IMR-90 (cell line): Measurements from ENCODE around the gene PALM3. TPM values are rescaled to one million over a fixed set of nuclear protein-coding genes. Genes with fewer than 3 reads are reported as not detected.

ENCODE experiments used
- ATAC-seq: fragments of 200-7000 bp; cut with Tn5 transposase; 2 replicates; pipeline ENCODE4 v1.9.1; 2020; ENCODE audit warnings: low read depth, mild to moderate bottlenecking, moderate library complexity
- BruUV-seq: library from RNA; stranded (reverse); fragments of 400-500 nt; replicated peaks from 2 replicates; lab custom pipeline; 2021; lab: Mats Ljungman, UMichigan
- CTCF ChIA-PET: fragments of 300-600 bp; formaldehyde crosslinking; extraction: SDS; loops from one replicate; lab custom pipeline; 2021; ENCODE audit warnings: antibody characterized with exemption; lab: Yijun Ruan, JAX
- POLR2A ChIA-PET: fragments of 300-600 bp; sonication (Branson Sonifier 250); formaldehyde crosslinking; loops from one replicate; lab custom pipeline; 2022; ENCODE audit warnings: antibody characterized with exemption; ENCODE audit not compliant: unreplicated experiment; lab: Charles Lee
- DNase-seq: peaks from one replicate; pipeline ENCODE4 v3.0.0; 2013
- H2AFZ ChIP-seq: replicated peaks from 2 replicates; pipeline ENCODE3; 2013; ENCODE audit warnings: low read length, mild to moderate bottlenecking; ENCODE audit not compliant: poor library complexity
- H2AK5ac ChIP-seq: 2 replicates; pipeline ENCODE4 v1.6.1; 2013; ENCODE audit warnings: low read depth, low read length, inconsistent platforms
- H2AK9ac ChIP-seq: replicated peaks from 2 replicates; pipeline ENCODE3; 2013; ENCODE audit warnings: mild to moderate bottlenecking, low read depth, low read length, moderate library complexity; ENCODE audit not compliant: poor library complexity
- H2BK120ac ChIP-seq: 2 replicates; pipeline ENCODE4 v1.6.1; 2013; ENCODE audit warnings: low read depth, low read length, inconsistent platforms
- H2BK15ac ChIP-seq: 3 replicates; pipeline ENCODE4 v1.6.1; 2013; ENCODE audit warnings: low read depth, low read length, inconsistent platforms
- H2BK20ac ChIP-seq: 2 replicates; pipeline ENCODE4 v1.6.1; 2013; ENCODE audit warnings: low read depth, mild to moderate bottlenecking, inconsistent platforms, low read length, moderate library complexity
- H2BK5ac ChIP-seq: 2 replicates; pipeline ENCODE4 v1.6.1; 2013; ENCODE audit warnings: mild to moderate bottlenecking, low read depth, low read length, inconsistent platforms; ENCODE audit not compliant: poor library complexity, severe bottlenecking
- H3K14ac ChIP-seq: replicated peaks from 2 replicates; pipeline ENCODE4 v1.6.1; 2013; ENCODE audit warnings: low read depth, low read length, inconsistent platforms
- H3K18ac ChIP-seq: 2 replicates; pipeline ENCODE4 v1.6.1; 2013; ENCODE audit warnings: low read depth, low read length, control low read depth
- H3K23ac ChIP-seq: 2 replicates; pipeline ENCODE4 v1.6.1; 2013; ENCODE audit warnings: low read depth, low read length, inconsistent platforms
- H3K27ac ChIP-seq: 2 replicates; pipeline ENCODE4 v1.5.1; 2013; ENCODE audit warnings: mild to moderate bottlenecking, control low read depth, low read length; ENCODE audit not compliant: insufficient read depth
- H3K27me3 ChIP-seq: 2 replicates; pipeline ENCODE4 v1.6.1; 2013; ENCODE audit warnings: low read length; ENCODE audit not compliant: control insufficient read depth, insufficient read depth
- H3K36me3 ChIP-seq: 2 replicates; pipeline ENCODE4 v1.6.1; 2013; ENCODE audit warnings: low read length, mixed read lengths; ENCODE audit not compliant: control insufficient read depth, insufficient read depth
- H3K4ac ChIP-seq: 2 replicates; pipeline ENCODE4 v1.6.1; 2013; ENCODE audit warnings: low read depth, low read length, inconsistent platforms
- H3K4me1 ChIP-seq: 2 replicates; pipeline ENCODE4 v1.6.1; 2013; ENCODE audit warnings: low read length, mixed read lengths; ENCODE audit not compliant: control insufficient read depth, insufficient read depth
- H3K4me2 ChIP-seq: 2 replicates; pipeline ENCODE4 v1.6.1; 2013; ENCODE audit warnings: low read depth, mild to moderate bottlenecking, control low read depth, low read length, moderate library complexity
- H3K4me3 ChIP-seq: 2 replicates; pipeline ENCODE4 v1.5.1; 2013; ENCODE audit warnings: low read depth, mild to moderate bottlenecking, control low read depth, low read length, moderate library complexity; ENCODE audit not compliant: insufficient read depth
- H3K56ac ChIP-seq: 2 replicates; pipeline ENCODE4 v1.6.1; 2013; ENCODE audit warnings: low read length, inconsistent platforms; ENCODE audit not compliant: insufficient read depth; ENCODE audit errors: extremely low read depth
- H3K79me1 ChIP-seq, 2 experiments: 2 replicates each; pipeline ENCODE4 v1.6.1; 2013; ENCODE audit warnings: low read length in 2 of 2, inconsistent platforms in 1 of 2, low read depth in 1 of 2
- H3K9ac ChIP-seq: 2 replicates; pipeline ENCODE4 v1.6.1; 2013; ENCODE audit warnings: low read depth, low read length, control low read depth
- H3K9me1 ChIP-seq: 2 replicates; pipeline ENCODE4 v1.6.1; 2013; ENCODE audit warnings: low read length, inconsistent platforms; ENCODE audit not compliant: insufficient read depth
- H3K9me3 ChIP-seq: 2 replicates; pipeline ENCODE4 v1.6.1; 2013; ENCODE audit warnings: low read length; ENCODE audit not compliant: control insufficient read depth, insufficient read depth
- H4K20me1 ChIP-seq: 2 replicates; pipeline ENCODE4 v1.6.1; 2013; ENCODE audit warnings: low read length, inconsistent platforms; ENCODE audit not compliant: insufficient read depth
- H4K5ac ChIP-seq: 2 replicates; pipeline ENCODE4 v1.6.1; 2013; ENCODE audit warnings: mild to moderate bottlenecking, low read depth, low read length, control low read depth
- H4K8ac ChIP-seq, 2 experiments: 2 replicates each; pipeline ENCODE4 v1.6.1; 2013; ENCODE audit warnings: low read depth in 2 of 2, low read length in 2 of 2, control low read depth in 1 of 2, inconsistent platforms in 1 of 2
- H4K91ac ChIP-seq: 2 replicates; pipeline ENCODE4 v1.6.1; 2013; ENCODE audit warnings: low read depth, low read length, inconsistent platforms; ENCODE audit not compliant: insufficient read depth
- BHLHE40 ChIP-seq: fragments of 150-350 bp; IDR thresholded peaks from 2 replicates; pipeline ENCODE4 v1.6.1; 2016; ENCODE audit warnings: mild to moderate bottlenecking, low read depth, low read length
- CHD1 ChIP-seq: IDR thresholded peaks from 2 replicates; pipeline ENCODE4 v1.6.1; 2012; ENCODE audit warnings: low read depth, low read length, improper control_type of control experiment
- FOS ChIP-seq: fragments of 150-350 bp; IDR thresholded peaks from 2 replicates; pipeline ENCODE4 v1.6.1; 2016; ENCODE audit warnings: low read depth, low read length
- MAZ ChIP-seq: IDR thresholded peaks from 2 replicates; pipeline ENCODE4 v1.6.1; 2012; ENCODE audit warnings: low read depth, mild to moderate bottlenecking, low read length, improper control_type of control experiment, moderate library complexity, borderline replicate concordance
- NFE2L2 ChIP-seq: fragments of 150-350 bp; IDR thresholded peaks from 2 replicates; pipeline ENCODE4 v1.6.1; 2016; ENCODE audit warnings: low read depth, mild to moderate bottlenecking, low read length
- POLR2A ChIP-seq: IDR thresholded peaks from 2 replicates; pipeline ENCODE4 v1.6.1; 2012; ENCODE audit warnings: mild to moderate bottlenecking, low read depth, low read length
- RAD21 ChIP-seq: IDR thresholded peaks from 2 replicates; pipeline ENCODE4 v1.6.1; 2012; ENCODE audit warnings: low read length, improper control_type of control experiment
- RFX5 ChIP-seq: IDR thresholded peaks from 2 replicates; pipeline ENCODE4 v1.8.0; 2012; ENCODE audit warnings: low read depth, mild to moderate bottlenecking, low read length, moderate library complexity
- SMC3 ChIP-seq: fragments of 150-350 bp; IDR thresholded peaks from 2 replicates; pipeline ENCODE4 v1.6.1; 2016; ENCODE audit warnings: low read depth, mild to moderate bottlenecking, antibody characterized with exemption, low read length, moderate library complexity
- WGBS, 2 experiments: methylation state at CpG; one replicate each; pipeline versions ENCODE4 v1.1.5 to v1.1.7; 2013; ENCODE audit warnings: missing lambda C conversion rate in 2 of 2; ENCODE audit not compliant: insufficient read length in 1 of 2; ENCODE audit errors: extremely low coverage in 2 of 2; 5-methylcytosine and 5-hydroxymethylcytosine counted together
- dilution Hi-C: fragments of 300-500 bp; cut with HindIII; formaldehyde crosslinking; loops from one replicate; pipeline ENCODE4 v1.14.3; 2018; ENCODE audit warnings: low sequenced_read_pairs; ENCODE audit not compliant: unreplicated experiment
- in situ Hi-C: fragments of 300-500 bp; cut with MboI; formaldehyde crosslinking; loops from 3 replicates; pipeline ENCODE4 v1.14.3; 2019; ENCODE audit warnings: low sequenced_read_pairs, inconsistent platforms, mixed read lengths
- intact Hi-C: fragments of 100-400 bp; cut with micrococcal nuclease; formaldehyde crosslinking; loops from 2 replicates; pipeline ENCODE4 v1.10.0; 2022
- polyA plus RNA-seq, 3 experiments: library from polyadenylated mRNA; depleted of rRNA; stranded (reverse); fragments of >200 nt; gene quantifications; 2 replicates each; pipeline ENCODE4 v1.2.3, GENCODE V29; 2012; ENCODE audit warnings: low replicate concordance in 1 of 3
- total RNA-seq: library from RNA; depleted of rRNA; stranded (reverse); fragments of >200 nt; gene quantifications from 2 replicates; pipeline ENCODE4 v1.2.3, GENCODE V29; 2012
- TF ChIP-seq, protein P1 (sequence below): fragments of 150-350 bp; IDR thresholded peaks from 2 replicates; pipeline ENCODE4 v1.6.1; 2017; ENCODE audit warnings: mild to moderate bottlenecking, antibody characterized with exemption, low read length, low read depth
- TF ChIP-seq, protein P2 (sequence below): fragments of 150-350 bp; IDR thresholded peaks from 2 replicates; pipeline ENCODE4 v1.6.1; 2016; ENCODE audit warnings: low read depth, mild to moderate bottlenecking, low read length, moderate library complexity, borderline replicate concordance
- TF ChIP-seq, protein P3 (sequence below): conservative IDR thresholded peaks from 2 replicates; pipeline ENCODE4 v1.5.1; 2012; ENCODE audit warnings: mild to moderate bottlenecking, low read depth, low read length, improper control_type of control experiment

Gene PALM3
- total and polyA plus RNA-seq, 2 of the 4 experiments (the other 2 are of a cell fraction) = 0.18 to 0.84 TPM

DNA sequence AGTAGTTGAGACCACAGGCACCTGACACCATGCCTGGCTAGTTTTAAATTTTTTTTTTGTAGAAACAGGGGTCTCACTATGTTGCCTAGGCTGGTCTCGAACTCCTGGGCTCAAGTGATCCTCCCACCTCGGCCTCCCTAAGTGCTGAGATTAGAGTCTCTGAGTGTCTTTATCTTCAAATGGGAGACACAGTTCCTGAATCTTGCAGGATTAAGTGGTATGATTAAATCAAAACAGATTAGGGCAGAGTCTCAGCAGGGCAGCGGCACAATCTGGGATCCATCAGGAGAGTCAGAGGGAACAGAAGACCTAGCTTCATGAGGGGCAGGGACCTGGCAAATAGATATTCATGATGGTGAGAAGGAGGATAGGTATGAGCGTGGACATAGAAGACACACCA is 33.0 kb downstream of the PALM3 start:
- Histone ChIP-seq H3K56ac (no peak overlapping the region), H3K36me3 (no peaks in the 10 kb centered on the region), H4K91ac (no peak overlapping the region), H2BK15ac (no peak overlapping the region), H3K27ac (no peak overlapping the region), H4K8ac (no peak overlapping the region), H3K79me1 (no peaks in the 10 kb centered on the region), H2BK120ac (no peak overlapping the region), H3K9me1 (no peaks in the 10 kb centered on the region), H2AFZ (no peak overlapping the region), H4K5ac (no peak overlapping the region), H3K23ac (no peak overlapping the region), H3K4me3 (no peak overlapping the region), H3K9ac (no peak overlapping the region), H2BK5ac (no peak overlapping the region), H3K4ac (no peak overlapping the region), H3K18ac (no peak overlapping the region), H3K4me1 (no peaks in the 10 kb centered on the region), H3K9me3 (no peaks in the 10 kb centered on the region; the same call in 1 of the 2 replicates), H3K14ac (no peak overlapping the region), H3K4me2 (no peak overlapping the region), H2AK9ac (no peak overlapping the region), H4K20me1 (no peaks in the 10 kb centered on the region), H2BK20ac (no peak overlapping the region), H3K27me3 (peaks cover 30% of the 10 kb centered on the region), H2AK5ac (no peak overlapping the region)
- in situ Hi-C loops (no loop called here), intact Hi-C loops (no loop called here), dilution Hi-C loops (no loop called here)
- ATAC-seq = no peak
- BruUV-seq = no TSS peak
- 81% methylated on average over 2 of the region's 4 CpGs; no CpG with 5 or more reads in 1 of the 2 experiments for WGBS, 2 experiments
- CTCF ChIA-PET = no interaction called here
- POLR2A ChIA-PET = no interaction called here
- no peak for DNase-seq
- no peak for TF ChIP-seq SMC3
- TF ChIP-seq CHD1 = no peak
- TF ChIP-seq NFE2L2 = no peak
- TF ChIP-seq FOS = no peak
- TF ChIP-seq MAZ = no peak
- TF ChIP-seq RAD21 = no peak
- TF ChIP-seq, protein P1, sequence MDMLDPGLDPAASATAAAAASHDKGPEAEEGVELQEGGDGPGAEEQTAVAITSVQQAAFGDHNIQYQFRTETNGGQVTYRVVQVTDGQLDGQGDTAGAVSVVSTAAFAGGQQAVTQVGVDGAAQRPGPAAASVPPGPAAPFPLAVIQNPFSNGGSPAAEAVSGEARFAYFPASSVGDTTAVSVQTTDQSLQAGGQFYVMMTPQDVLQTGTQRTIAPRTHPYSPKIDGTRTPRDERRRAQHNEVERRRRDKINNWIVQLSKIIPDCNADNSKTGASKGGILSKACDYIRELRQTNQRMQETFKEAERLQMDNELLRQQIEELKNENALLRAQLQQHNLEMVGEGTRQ = no peak
- TF ChIP-seq, protein P2, sequence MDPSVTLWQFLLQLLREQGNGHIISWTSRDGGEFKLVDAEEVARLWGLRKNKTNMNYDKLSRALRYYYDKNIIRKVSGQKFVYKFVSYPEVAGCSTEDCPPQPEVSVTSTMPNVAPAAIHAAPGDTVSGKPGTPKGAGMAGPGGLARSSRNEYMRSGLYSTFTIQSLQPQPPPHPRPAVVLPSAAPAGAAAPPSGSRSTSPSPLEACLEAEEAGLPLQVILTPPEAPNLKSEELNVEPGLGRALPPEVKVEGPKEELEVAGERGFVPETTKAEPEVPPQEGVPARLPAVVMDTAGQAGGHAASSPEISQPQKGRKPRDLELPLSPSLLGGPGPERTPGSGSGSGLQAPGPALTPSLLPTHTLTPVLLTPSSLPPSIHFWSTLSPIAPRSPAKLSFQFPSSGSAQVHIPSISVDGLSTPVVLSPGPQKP = no peak
- TF ChIP-seq BHLHE40 = no peak
- TF ChIP-seq RFX5 = no peak
- no peak for TF ChIP-seq POLR2A
- TF ChIP-seq, protein P3, sequence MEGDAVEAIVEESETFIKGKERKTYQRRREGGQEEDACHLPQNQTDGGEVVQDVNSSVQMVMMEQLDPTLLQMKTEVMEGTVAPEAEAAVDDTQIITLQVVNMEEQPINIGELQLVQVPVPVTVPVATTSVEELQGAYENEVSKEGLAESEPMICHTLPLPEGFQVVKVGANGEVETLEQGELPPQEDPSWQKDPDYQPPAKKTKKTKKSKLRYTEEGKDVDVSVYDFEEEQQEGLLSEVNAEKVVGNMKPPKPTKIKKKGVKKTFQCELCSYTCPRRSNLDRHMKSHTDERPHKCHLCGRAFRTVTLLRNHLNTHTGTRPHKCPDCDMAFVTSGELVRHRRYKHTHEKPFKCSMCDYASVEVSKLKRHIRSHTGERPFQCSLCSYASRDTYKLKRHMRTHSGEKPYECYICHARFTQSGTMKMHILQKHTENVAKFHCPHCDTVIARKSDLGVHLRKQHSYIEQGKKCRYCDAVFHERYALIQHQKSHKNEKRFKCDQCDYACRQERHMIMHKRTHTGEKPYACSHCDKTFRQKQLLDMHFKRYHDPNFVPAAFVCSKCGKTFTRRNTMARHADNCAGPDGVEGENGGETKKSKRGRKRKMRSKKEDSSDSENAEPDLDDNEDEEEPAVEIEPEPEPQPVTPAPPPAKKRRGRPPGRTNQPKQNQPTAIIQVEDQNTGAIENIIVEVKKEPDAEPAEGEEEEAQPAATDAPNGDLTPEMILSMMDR = no peak
